ENCODE results near the gene IQCM. TPM values are rescaled to one million over a fixed set of nuclear protein-coding genes. Genes with fewer than 3 reads are reported as not detected.

IQCM gene
- total and polyA plus RNA-seq, 12 donors = not detected

- ATAC-seq = no peak
- no peak for DNase-seq
- Histone ChIP-seq H3K27me3 (no peaks in the 10 kb centered on the region), H3K4me3 (no peak overlapping the region), H3K4me1 (no peaks in the 10 kb centered on the region), H3K9me3 (peaks cover 0 to 5% (median 0%) of the 10 kb centered on the region in 11 donors), H3K27ac (no peak overlapping the region), H3K36me3 (no peaks in the 10 kb centered on the region)
- intact Hi-C loops (cut with DNase I) = no loop called here
- 53 to 64% methylated on average over 2 of the region's 2 CpGs for WGBS, 2 donors
- TF ChIP-seq CTCF (IDR thresholded peaks at IDR 0.05) = no peak
Observed at GRCh38 chr4:149403081-149403480, 412.6 kb downstream of the IQCM start.

- intact Hi-C loops (cut with DNase I) = no loop called here
- Histone ChIP-seq H3K4me3 (no peak overlapping the region), H3K9me3 (no peaks in the 10 kb centered on the region), H3K27me3 (no peaks in the 10 kb centered on the region), H3K36me3 (no peaks in the 10 kb centered on the region), H3K27ac (no peak overlapping the region), H3K4me1 (peaks cover 0 to 11% (median 0%) of the 10 kb centered on the region in 9 donors)
- ATAC-seq (no peak), DNase-seq (no peak)
- 61 to 70% methylated on average over 3 of the region's 3 CpGs for WGBS, 2 donors
- no peak for TF ChIP-seq CTCF (IDR thresholded peaks at IDR 0.05)
Observed at GRCh38 chr4:149398993-149399392, 416.6 kb downstream of the IQCM start.

- TF ChIP-seq CTCF (IDR thresholded peaks at IDR 0.05) = peak in 8 of 9 donors; percentile 17 to 62 (median 41)
- Histone ChIP-seq H3K36me3 (no peaks in the 10 kb centered on the region), H3K4me1 (peaks cover 0 to 8% (median 0%) of the 10 kb centered on the region in 9 donors), H3K4me3 (no peak overlapping the region), H3K27ac (no peak overlapping the region), H3K9me3 (no peaks in the 10 kb centered on the region), H3K27me3 (no peaks in the 10 kb centered on the region)
- 43 to 46% methylated on average over 4 of the region's 4 CpGs for WGBS, 2 donors
- intact Hi-C loops (cut with DNase I) = loop anchor here (1.0 to 10.0 kb wide), 8 partner anchors 180 to 528 kb away; no protein-coding TSS in a partner anchor
- ATAC-seq = peak in 6 of 8 donors; percentile 55 to 70 (median 62)
- DNase-seq = no peak
Observed at GRCh38 chr4:149370785-149371420, 444.7 kb downstream of the IQCM start.

GRCh38 chr4:149370002-149370401 is 445.6 kb downstream of the IQCM start:
- intact Hi-C loops (cut with DNase I) = loop anchor here (2.0 to 10.0 kb wide), 7 partner anchors 181 to 529 kb away; no protein-coding TSS in a partner anchor
- DNase-seq = no peak
- Histone ChIP-seq H3K9me3 (no peaks in the 10 kb centered on the region), H3K27ac (no peak overlapping the region), H3K36me3 (no peaks in the 10 kb centered on the region), H3K4me1 (peaks cover 0 to 8% (median 0%) of the 10 kb centered on the region in 9 donors), H3K4me3 (no peak overlapping the region), H3K27me3 (no peaks in the 10 kb centered on the region)
- 83 to 86% methylated on average over 3 of the region's 3 CpGs for WGBS, 2 donors
- no peak for TF ChIP-seq CTCF (IDR thresholded peaks at IDR 0.05)
- ATAC-seq = no peak
